ENCODE data around the gene PFKFB4.
"Not testable (repeated sequence)": the region's sequence is repeated elsewhere in the genome, so short reads cannot be mapped to it uniquely, and the experiment has no call there.

PFKFB4 gene

DNA sequence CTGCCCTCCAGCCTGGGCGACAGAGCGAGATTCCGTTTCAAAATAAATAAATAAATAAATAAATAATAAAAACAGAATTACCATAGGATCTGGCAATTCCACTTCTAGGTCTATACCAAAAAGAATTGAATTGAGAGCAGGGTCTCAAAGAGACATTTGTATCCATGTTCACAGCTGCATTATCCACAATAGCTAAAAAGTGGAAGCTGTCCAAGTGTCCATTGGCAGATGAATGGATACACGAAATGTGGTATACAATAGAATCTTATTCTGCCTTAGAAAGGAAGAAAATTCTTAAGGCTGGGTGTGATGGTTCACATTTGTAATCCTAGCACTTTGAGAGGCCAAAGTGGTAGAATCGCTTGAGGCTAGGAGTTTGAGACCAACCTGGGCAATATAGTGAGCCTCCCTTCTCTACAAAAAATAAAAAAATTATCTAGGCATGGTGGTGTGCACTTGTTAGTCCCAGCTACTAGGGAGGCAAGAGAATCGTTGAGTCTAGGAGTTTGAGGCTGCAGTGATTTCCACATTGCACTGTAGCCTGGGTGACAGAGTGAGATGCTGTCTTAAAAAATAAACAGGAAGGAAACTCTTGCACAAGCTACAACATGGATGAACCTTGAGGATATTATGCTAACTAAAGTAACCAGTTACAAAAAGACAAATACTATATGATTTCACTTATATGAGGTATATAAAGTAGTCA, 24.2 kb downstream of the PFKFB4 start:
- no peak overlapping the region for H3K4me3 ChIP-seq (ENCODE audit: low read depth, low read length)
- no peak for DNase-seq (ENCODE audit: low read depth)
- TF ChIP-seq, protein P1, sequence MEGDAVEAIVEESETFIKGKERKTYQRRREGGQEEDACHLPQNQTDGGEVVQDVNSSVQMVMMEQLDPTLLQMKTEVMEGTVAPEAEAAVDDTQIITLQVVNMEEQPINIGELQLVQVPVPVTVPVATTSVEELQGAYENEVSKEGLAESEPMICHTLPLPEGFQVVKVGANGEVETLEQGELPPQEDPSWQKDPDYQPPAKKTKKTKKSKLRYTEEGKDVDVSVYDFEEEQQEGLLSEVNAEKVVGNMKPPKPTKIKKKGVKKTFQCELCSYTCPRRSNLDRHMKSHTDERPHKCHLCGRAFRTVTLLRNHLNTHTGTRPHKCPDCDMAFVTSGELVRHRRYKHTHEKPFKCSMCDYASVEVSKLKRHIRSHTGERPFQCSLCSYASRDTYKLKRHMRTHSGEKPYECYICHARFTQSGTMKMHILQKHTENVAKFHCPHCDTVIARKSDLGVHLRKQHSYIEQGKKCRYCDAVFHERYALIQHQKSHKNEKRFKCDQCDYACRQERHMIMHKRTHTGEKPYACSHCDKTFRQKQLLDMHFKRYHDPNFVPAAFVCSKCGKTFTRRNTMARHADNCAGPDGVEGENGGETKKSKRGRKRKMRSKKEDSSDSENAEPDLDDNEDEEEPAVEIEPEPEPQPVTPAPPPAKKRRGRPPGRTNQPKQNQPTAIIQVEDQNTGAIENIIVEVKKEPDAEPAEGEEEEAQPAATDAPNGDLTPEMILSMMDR (IDR thresholded peaks at IDR 0.05; ENCODE audit: control insufficient read depth, extremely low read depth, insufficient read depth): no peak

GRCh38 chr3:48530701-48531100, 25.9 kb downstream of the PFKFB4 start:
- H3K4me3 ChIP-seq (ENCODE audit: low read depth, low read length): not testable (repeated sequence)

GRCh38 chr3:48528754-48529153, 27.8 kb downstream of the PFKFB4 start:
- no peak for DNase-seq (ENCODE audit: low read depth)
- no peak overlapping the region for H3K4me3 ChIP-seq (ENCODE audit: low read depth, low read length)
- TF ChIP-seq, protein P1 (IDR thresholded peaks at IDR 0.05; ENCODE audit: control insufficient read depth, extremely low read depth, insufficient read depth): no peak

More at GRCh38 chr3:48530701-48531100, 25.9 kb downstream of the PFKFB4 start:
- DNase-seq (ENCODE audit: low read depth): not testable (repeated sequence)

GRCh38 chr3:48528048-48528447, 28.6 kb downstream of the PFKFB4 start:
- TF ChIP-seq, protein P1 (IDR thresholded peaks at IDR 0.05; ENCODE audit: control insufficient read depth, extremely low read depth, insufficient read depth): no peak
- DNase-seq (ENCODE audit: low read depth): no peak

DNA sequence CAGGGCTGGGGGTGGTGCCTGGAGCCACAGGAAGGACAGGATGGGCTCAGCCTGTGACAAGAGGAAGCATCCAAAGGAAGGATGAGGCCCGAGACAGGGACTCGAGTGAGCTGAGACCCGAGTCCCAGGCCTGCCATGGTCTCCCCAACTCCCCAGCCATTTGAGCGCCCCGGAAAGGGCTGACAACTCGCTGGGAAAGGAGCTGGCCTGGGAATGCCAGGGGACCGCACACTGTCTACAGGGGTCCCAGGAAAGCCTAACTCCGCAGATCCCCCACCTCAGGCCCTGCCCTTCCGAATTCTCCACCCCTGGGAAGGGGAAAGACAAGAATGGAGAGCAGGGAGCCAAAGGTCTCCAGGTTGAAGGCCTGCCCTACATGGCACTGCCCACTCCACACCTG, 31.6 kb downstream of the PFKFB4 start:
- H3K4me3 ChIP-seq (ENCODE audit: low read depth, low read length): no peak overlapping the region
- TF ChIP-seq, protein P1 (IDR thresholded peaks at IDR 0.05; ENCODE audit: control insufficient read depth, extremely low read depth, insufficient read depth): no peak
- no peak for DNase-seq (ENCODE audit: low read depth)

More at GRCh38 chr3:48528048-48528447, 28.6 kb downstream of the PFKFB4 start:
- H3K4me3 ChIP-seq (ENCODE audit: low read depth, low read length): no peak overlapping the region

- DNase-seq (ENCODE audit: low read depth): no peak
- no peak overlapping the region for H3K4me3 ChIP-seq (ENCODE audit: low read depth, low read length)
- TF ChIP-seq, protein P1 (IDR thresholded peaks at IDR 0.05; ENCODE audit: control insufficient read depth, extremely low read depth, insufficient read depth): no peak
Measured at GRCh38 chr3:48521635-48522034, 35.0 kb downstream of the PFKFB4 start.

DNA sequence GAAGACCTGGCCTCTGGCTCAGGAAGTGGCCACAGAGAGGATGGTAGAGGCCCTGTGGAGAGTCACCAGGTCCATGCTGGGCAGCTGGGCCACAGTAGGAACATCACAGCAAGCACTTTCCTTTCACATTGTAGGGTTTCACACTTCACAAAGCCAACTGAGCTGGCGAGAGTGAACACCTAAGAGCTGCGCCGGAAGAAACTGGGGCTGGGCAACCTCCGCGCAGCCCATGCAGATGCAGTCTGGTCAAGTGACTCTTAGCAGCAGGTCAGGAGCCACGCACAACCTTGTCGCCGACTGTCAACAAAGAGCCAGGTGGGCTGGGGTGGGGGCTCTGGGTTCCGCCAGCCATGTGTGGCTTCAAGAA, 37.3 kb downstream of the PFKFB4 start:
- H3K4me3 ChIP-seq (ENCODE audit: low read depth, low read length): no peak overlapping the region
- TF ChIP-seq, protein P1 (IDR thresholded peaks at IDR 0.05; ENCODE audit: control insufficient read depth, extremely low read depth, insufficient read depth): no peak
- DNase-seq (ENCODE audit: low read depth): no peak
